BLaER1 (cell line): Measurements from ENCODE around the gene NR2E1.
A peak's percentile ranks its signal among the peaks of the same experiment; 100 is the strongest.

Experiments
- H3K27ac ChIP-seq: shearing (Covaris generic); formaldehyde crosslinking; 2 replicates; pipeline ENCODE4 v1.8.1; 2022
- H3K27me3 ChIP-seq: shearing (Covaris generic); formaldehyde crosslinking; 2 replicates; pipeline ENCODE4 v1.8.1; 2022
- H3K36me3 ChIP-seq: shearing (Covaris generic); formaldehyde crosslinking; 2 replicates; pipeline ENCODE4 v1.8.1; 2022
- H3K4me1 ChIP-seq: shearing (Covaris generic); formaldehyde crosslinking; 2 replicates; pipeline ENCODE4 v1.8.1; 2022
- H3K4me2 ChIP-seq: shearing (Covaris generic); formaldehyde crosslinking; 2 replicates; pipeline ENCODE4 v1.8.1; 2022
- H3K4me3 ChIP-seq: shearing (Covaris generic); formaldehyde crosslinking; 2 replicates; pipeline ENCODE4 v1.8.1; 2022
- H3K9ac ChIP-seq: shearing (Covaris generic); formaldehyde crosslinking; 2 replicates; pipeline ENCODE4 v1.8.1; 2022
- H3K9me3 ChIP-seq: shearing (Covaris generic); formaldehyde crosslinking; 2 replicates; pipeline ENCODE4 v1.8.1; 2022
- H4K20me1 ChIP-seq: shearing (Covaris generic); formaldehyde crosslinking; 2 replicates; pipeline ENCODE4 v1.8.1; 2022
- Cebpa-rat ChIP-seq: shearing (Covaris generic); IDR thresholded peaks from 2 replicates; pipeline ENCODE4 v1.8.1; 2022

NR2E1 gene

GRCh38 chr6:108203189-108204112 is 37.6 kb downstream of the NR2E1 start:
- H4K20me1 ChIP-seq: no peaks in the 10 kb centered on the region
- no peak overlapping the region for H3K4me3 ChIP-seq
- H3K4me2 ChIP-seq: no peak overlapping the region
- no peaks in the 10 kb centered on the region for H3K9me3 ChIP-seq
- no peak overlapping the region for H3K27ac ChIP-seq
- no peak overlapping the region for H3K9ac ChIP-seq
- H3K36me3 ChIP-seq: peaks cover 13% of the 10 kb centered on the region
- H3K4me1 ChIP-seq: peaks cover 8% of the 10 kb centered on the region
- no peaks in the 10 kb centered on the region for H3K27me3 ChIP-seq
- TF ChIP-seq Cebpa-rat: no peak

GRCh38 chr6:108207013-108207412 is 41.2 kb downstream of the NR2E1 start:
- no peak for TF ChIP-seq Cebpa-rat
- Histone ChIP-seq H3K9ac (no peak overlapping the region), H3K4me1 (peaks cover 10% of the 10 kb centered on the region), H3K9me3 (no peaks in the 10 kb centered on the region), H3K27me3 (no peaks in the 10 kb centered on the region), H3K4me2 (no peak overlapping the region), H3K27ac (no peak overlapping the region), H3K4me3 (no peak overlapping the region), H3K36me3 (peaks cover 40% of the 10 kb centered on the region), H4K20me1 (no peaks in the 10 kb centered on the region)

- Histone ChIP-seq H3K27me3 (no peaks in the 10 kb centered on the region), H3K4me3 (no peak overlapping the region), H4K20me1 (peaks cover 2% of the 10 kb centered on the region; the same call in 1 of the 2 replicates), H3K9me3 (no peaks in the 10 kb centered on the region), H3K27ac (no peak overlapping the region), H3K4me2 (peak overlapping the region; percentile 4; the same call in 1 of the 2 replicates), H3K36me3 (peaks cover 56% of the 10 kb centered on the region), H3K4me1 (peaks cover 10% of the 10 kb centered on the region), H3K9ac (no peak overlapping the region)
- no peak for TF ChIP-seq Cebpa-rat
These were observed 43.9 kb downstream of the NR2E1 start for GRCh38 chr6:108209738-108210137.

- Histone ChIP-seq H4K20me1 (peaks cover 10% of the 10 kb centered on the region; the same call in 1 of the 2 replicates), H3K27ac (no peak overlapping the region), H3K9ac (no peak overlapping the region), H3K4me1 (peaks cover 10% of the 10 kb centered on the region), H3K9me3 (no peaks in the 10 kb centered on the region), H3K27me3 (no peaks in the 10 kb centered on the region), H3K4me3 (no peak overlapping the region), H3K36me3 (peaks cover 64% of the 10 kb centered on the region), H3K4me2 (peak overlapping the region; percentile 4)
- TF ChIP-seq Cebpa-rat: no peak
These were observed 44.7 kb downstream of the NR2E1 start for GRCh38 chr6:108210556-108210955.

GRCh38 chr6:108211671-108212070 is 45.8 kb downstream of the NR2E1 start:
- Histone ChIP-seq H3K27ac (no peak overlapping the region), H3K4me1 (peaks cover 10% of the 10 kb centered on the region), H3K9ac (no peak overlapping the region), H3K27me3 (no peaks in the 10 kb centered on the region), H3K4me2 (no peak overlapping the region), H3K4me3 (no peak overlapping the region), H4K20me1 (peaks cover 12% of the 10 kb centered on the region; the same call in 1 of the 2 replicates), H3K36me3 (peaks cover 72% of the 10 kb centered on the region), H3K9me3 (no peaks in the 10 kb centered on the region)
- TF ChIP-seq Cebpa-rat: no peak

GRCh38 chr6:108222064-108222463 is 56.2 kb downstream of the NR2E1 start:
- H3K27me3 ChIP-seq: no peaks in the 10 kb centered on the region
- no peak overlapping the region for H3K4me2 ChIP-seq
- H3K27ac ChIP-seq: no peak overlapping the region
- peaks cover 60% of the 10 kb centered on the region for H3K36me3 ChIP-seq
- peaks cover 10% of the 10 kb centered on the region for H3K9me3 ChIP-seq
- no peak overlapping the region for H3K9ac ChIP-seq
- no peak for TF ChIP-seq Cebpa-rat
- H3K4me3 ChIP-seq: no peak overlapping the region
- peaks cover 30% of the 10 kb centered on the region; the same call in 1 of the 2 replicates for H4K20me1 ChIP-seq
- H3K4me1 ChIP-seq: no peaks in the 10 kb centered on the region

- H3K4me3 ChIP-seq: no peak overlapping the region
- no peak overlapping the region for H3K27ac ChIP-seq
- no peak overlapping the region for H3K9ac ChIP-seq
- no peaks in the 10 kb centered on the region for H3K4me1 ChIP-seq
- no peaks in the 10 kb centered on the region for H3K27me3 ChIP-seq
- H3K9me3 ChIP-seq: peaks cover 10% of the 10 kb centered on the region
- no peak overlapping the region for H3K4me2 ChIP-seq
- H4K20me1 ChIP-seq: peaks cover 34% of the 10 kb centered on the region; the same call in 1 of the 2 replicates
- H3K36me3 ChIP-seq: peaks cover 57% of the 10 kb centered on the region
- TF ChIP-seq Cebpa-rat: no peak
These were observed 56.7 kb downstream of the NR2E1 start for GRCh38 chr6:108222504-108222903.

- Histone ChIP-seq H3K27me3 (no peaks in the 10 kb centered on the region), H3K4me2 (no peak overlapping the region), H4K20me1 (peaks cover 67% of the 10 kb centered on the region; the same call in 1 of the 2 replicates), H3K36me3 (peaks cover 30% of the 10 kb centered on the region), H3K9me3 (no peaks in the 10 kb centered on the region), H3K4me1 (no peaks in the 10 kb centered on the region), H3K9ac (no peak overlapping the region), H3K27ac (no peak overlapping the region), H3K4me3 (no peak overlapping the region)
- TF ChIP-seq Cebpa-rat: no peak
These were observed 61.5 kb downstream of the NR2E1 start for GRCh38 chr6:108227290-108227689.

- Histone ChIP-seq H3K27ac (no peak overlapping the region), H3K4me1 (no peaks in the 10 kb centered on the region), H3K9ac (no peak overlapping the region), H3K9me3 (no peaks in the 10 kb centered on the region), H3K27me3 (no peaks in the 10 kb centered on the region), H3K4me2 (no peak overlapping the region), H3K4me3 (no peak overlapping the region), H3K36me3 (peaks cover 30% of the 10 kb centered on the region), H4K20me1 (peaks cover 78% of the 10 kb centered on the region; the same call in 1 of the 2 replicates)
- TF ChIP-seq Cebpa-rat: no peak
These were observed 62.6 kb downstream of the NR2E1 start for GRCh38 chr6:108228416-108228815.

GRCh38 chr6:108235127-108235526 is 69.3 kb downstream of the NR2E1 start:
- H4K20me1 ChIP-seq: peaks cover 82% of the 10 kb centered on the region; the same call in 1 of the 2 replicates
- no peak overlapping the region for H3K9ac ChIP-seq
- no peak overlapping the region for H3K4me3 ChIP-seq
- H3K27me3 ChIP-seq: no peaks in the 10 kb centered on the region
- no peaks in the 10 kb centered on the region for H3K9me3 ChIP-seq
- no peak overlapping the region for H3K4me2 ChIP-seq
- no peaks in the 10 kb centered on the region for H3K4me1 ChIP-seq
- H3K27ac ChIP-seq: no peak overlapping the region
- H3K36me3 ChIP-seq: peaks cover 39% of the 10 kb centered on the region
- no peak for TF ChIP-seq Cebpa-rat
